H9 (cell line): Measurements from ENCODE around the gene API5. TPM values are rescaled to one million over a fixed set of nuclear protein-coding genes. Genes with fewer than 3 reads are reported as not detected.

Source experiments
- DNase-seq: peaks from one replicate; pipeline ENCODE4 v3.0.0-alpha.2; 2017
- H2AFZ ChIP-seq: one replicate; pipeline ENCODE4 v1.6.1; 2013; ENCODE audit warnings: mild to moderate bottlenecking, low read length, control low read depth, moderate library complexity
- H2AK5ac ChIP-seq: 2 replicates; pipeline ENCODE4 v1.6.1; 2013; ENCODE audit warnings: low read length, control low read depth, mixed read lengths; ENCODE audit not compliant: insufficient read length
- H2BK120ac ChIP-seq: one replicate; pipeline ENCODE4 v1.6.1; 2013; ENCODE audit warnings: low read depth, mild to moderate bottlenecking, low read length, control low read depth, inconsistent platforms; ENCODE audit not compliant: poor library complexity, severe bottlenecking
- H2BK12ac ChIP-seq: 2 replicates; pipeline ENCODE4 v1.6.1; 2013; ENCODE audit warnings: low read length, control low read depth, mixed read lengths, low read depth; ENCODE audit not compliant: insufficient read length
- H2BK15ac ChIP-seq: 2 replicates; pipeline ENCODE4 v1.6.1; 2013; ENCODE audit warnings: low read depth, low read length, control low read depth
- H2BK20ac ChIP-seq: one replicate; pipeline ENCODE4 v1.6.1; 2013; ENCODE audit warnings: low read depth, mild to moderate bottlenecking, low read length, control low read depth, inconsistent platforms; ENCODE audit not compliant: poor library complexity, severe bottlenecking
- H2BK5ac ChIP-seq: 2 replicates; pipeline ENCODE4 v1.6.1; 2013; ENCODE audit warnings: low read length, control low read depth, mixed read lengths; ENCODE audit not compliant: insufficient read length
- H3K14ac ChIP-seq: 2 replicates; pipeline ENCODE4 v1.6.1; 2013; ENCODE audit warnings: low read length, control low read depth; ENCODE audit not compliant: insufficient read depth
- H3K18ac ChIP-seq: 2 replicates; pipeline ENCODE4 v1.6.1; 2013; ENCODE audit warnings: low read depth, mild to moderate bottlenecking, mixed read lengths, low read length, control low read depth; ENCODE audit not compliant: insufficient read length
- H3K23ac ChIP-seq: 2 replicates; pipeline ENCODE4 v1.6.1; 2013; ENCODE audit warnings: low read length, control low read depth, mixed read lengths, low read depth; ENCODE audit not compliant: insufficient read length
- H3K23me2 ChIP-seq: 2 replicates; pipeline ENCODE4 v1.6.1; 2013; ENCODE audit warnings: low read depth, mild to moderate bottlenecking, mixed read lengths, low read length, control low read depth; ENCODE audit not compliant: insufficient read length, poor library complexity, severe bottlenecking
- H3K27ac ChIP-seq: 2 replicates; pipeline ENCODE4 v1.5.1; 2013; ENCODE audit warnings: low read length, control low read depth, mixed read lengths, low read depth; ENCODE audit not compliant: insufficient read length
- H3K27me3 ChIP-seq: 2 replicates; pipeline ENCODE4 v1.6.1; 2013; ENCODE audit warnings: low read length, control low read depth, inconsistent platforms; ENCODE audit not compliant: insufficient read depth
- H3K4ac ChIP-seq: 2 replicates; pipeline ENCODE4 v1.6.1; 2013; ENCODE audit warnings: low read depth, mild to moderate bottlenecking, control low read depth, inconsistent platforms, low read length, moderate library complexity
- H3K4me1 ChIP-seq: 2 replicates; pipeline ENCODE4 v1.6.1; 2013; ENCODE audit warnings: low read length, control low read depth, inconsistent platforms; ENCODE audit not compliant: insufficient read depth
- H3K4me2 ChIP-seq: 2 replicates; pipeline ENCODE4 v1.6.1; 2013; ENCODE audit warnings: low read length, control low read depth, mixed read lengths; ENCODE audit not compliant: insufficient read length, insufficient read depth
- H3K56ac ChIP-seq: 2 replicates; pipeline ENCODE4 v1.6.1; 2013; ENCODE audit warnings: low read depth, mild to moderate bottlenecking, mixed read lengths, low read length, control low read depth; ENCODE audit not compliant: insufficient read length
- H3K79me1 ChIP-seq: 2 replicates; pipeline ENCODE4 v1.6.1; 2013; ENCODE audit warnings: low read depth, mild to moderate bottlenecking, moderate library complexity, low read length, control low read depth, inconsistent platforms; ENCODE audit not compliant: insufficient read depth, poor library complexity, severe bottlenecking
- H3K79me2 ChIP-seq: 2 replicates; pipeline ENCODE4 v1.6.1; 2013; ENCODE audit warnings: low read length, control low read depth, inconsistent platforms; ENCODE audit not compliant: insufficient read depth
- H3K9ac ChIP-seq: 2 replicates; pipeline ENCODE4 v1.6.1; 2013; ENCODE audit warnings: low read length, control low read depth, mixed read lengths; ENCODE audit not compliant: insufficient read length; ENCODE audit errors: extremely low read depth
- H3K9me3 ChIP-seq: one replicate; pipeline ENCODE4 v1.6.1; 2013; ENCODE audit warnings: low read depth, low read length, inconsistent platforms; ENCODE audit not compliant: control insufficient read depth
- H3T11ph ChIP-seq: one replicate; pipeline ENCODE4 v1.6.1; 2013; ENCODE audit warnings: mild to moderate bottlenecking, low read length, control low read depth, inconsistent platforms
- H4K20me1 ChIP-seq: one replicate; pipeline ENCODE4 v1.6.1; 2013; ENCODE audit not compliant: control insufficient read depth, insufficient read length, insufficient read depth
- H4K5ac ChIP-seq: 2 replicates; pipeline ENCODE4 v1.6.1; 2013; ENCODE audit warnings: low read depth, mild to moderate bottlenecking, mixed read lengths, low read length, control low read depth; ENCODE audit not compliant: insufficient read length
- H4K8ac ChIP-seq: replicated peaks from 2 replicates; pipeline ENCODE4 v1.6.1; 2013; ENCODE audit warnings: low read length, control low read depth, mixed read lengths, low read depth; ENCODE audit not compliant: insufficient read length
- H4K91ac ChIP-seq: 2 replicates; pipeline ENCODE4 v1.6.1; 2013; ENCODE audit warnings: low read depth, mild to moderate bottlenecking, moderate library complexity, mixed read lengths, low read length, control low read depth; ENCODE audit not compliant: insufficient read length
- H3K27ac Mint-ChIP-seq, 3 experiments: 2 replicates in 2 of 3; 3 replicates in 1 of 3; pipeline ENCODE4 v1.8.0; 2020 to 2021; ENCODE audit warnings: mixed read lengths in 3 of 3, mild to moderate bottlenecking in 1 of 3, moderate library complexity in 1 of 3
- H3K27me3 Mint-ChIP-seq: 2 replicates; pipeline ENCODE4 v1.8.0; 2021; ENCODE audit warnings: low read depth, mild to moderate bottlenecking, moderate library complexity, mixed read lengths
- H3K36me3 Mint-ChIP-seq, 3 experiments: 2 replicates in 2 of 3; 3 replicates in 1 of 3; pipeline ENCODE4 v1.8.0; 2020 to 2021; ENCODE audit warnings: low read depth in 3 of 3, mixed read lengths in 3 of 3; ENCODE audit not compliant: insufficient read depth in 1 of 3
- H3K4me1 Mint-ChIP-seq, 2 experiments: 2 replicates each; pipeline ENCODE4 v1.8.0; 2020; ENCODE audit warnings: mixed read lengths in 2 of 2
- H3K4me3 Mint-ChIP-seq, 2 experiments: 2 replicates in 1 of 2; 3 replicates in 1 of 2; pipeline ENCODE4 v1.8.0; 2020 to 2021; ENCODE audit warnings: mild to moderate bottlenecking in 2 of 2, mixed read lengths in 2 of 2, moderate library complexity in 1 of 2
- H3K9me3 Mint-ChIP-seq, 2 experiments: 2 replicates in 1 of 2; 3 replicates in 1 of 2; pipeline ENCODE4 v1.8.0; 2020; ENCODE audit warnings: mild to moderate bottlenecking in 2 of 2, mixed read lengths in 2 of 2, moderate library complexity in 1 of 2
- CTCF ChIP-seq: fragments of 200-600 bp; sonication (generic); conservative IDR thresholded peaks from 3 replicates; pipeline ENCODE4 v1.8.0; 2021; ENCODE audit warnings: antibody characterized with exemption, mild to moderate bottlenecking
- WGBS: extraction: QIAGEN DNeasy Blood & Tissue Kit; methylation state at CpG from one replicate; pipeline ENCODE4 v1.1.7; 2013; ENCODE audit warnings: missing lambda C conversion rate, low lambda C conversion rate, mixed read lengths; ENCODE audit not compliant: insufficient read length; ENCODE audit errors: extremely low coverage; 5-methylcytosine and 5-hydroxymethylcytosine counted together
- total RNA-seq: library from RNA; stranded (reverse); gene quantifications from 2 replicates; pipeline ENCODE4 v1.2.1, GENCODE V29; 2021

The API5 gene
- total RNA-seq, 1 experiment from 2014 or later = 147 TPM

GRCh38 chr11:43378897-43379296 lies 67.1 kb downstream of the API5 start:
- Histone ChIP-seq H2BK20ac (no peak overlapping the region), H4K20me1 (no peaks in the 10 kb centered on the region), H3K23me2 (no peaks in the 10 kb centered on the region), H3K56ac (no peak overlapping the region), H3K27me3 (no peaks in the 10 kb centered on the region), H4K91ac (no peak overlapping the region), H4K8ac (no peak overlapping the region), H2BK15ac (no peak overlapping the region), H2AFZ (no peak overlapping the region), H4K5ac (no peak overlapping the region), H3K79me2 (no peaks in the 10 kb centered on the region), H3K9ac (no peak overlapping the region), H3K23ac (no peak overlapping the region), H3K4me1 (peaks cover 3% of the 10 kb centered on the region; the same call in 1 of the 2 replicates), H3K9me3 (no peaks in the 10 kb centered on the region), H3K4ac (no peak overlapping the region), H3T11ph (no peak overlapping the region), H2BK120ac (no peak overlapping the region), H3K14ac (no peak overlapping the region), H3K18ac (no peak overlapping the region), H3K4me2 (no peak overlapping the region), H2BK5ac (no peak overlapping the region), H2AK5ac (no peak overlapping the region), H2BK12ac (no peak overlapping the region), H3K79me1 (peaks cover 4% of the 10 kb centered on the region), H3K27ac (no peak overlapping the region)
- TF ChIP-seq CTCF = no peak
- no CpG with 5 or more reads among the region's 3 CpGs for WGBS
- H3K27ac Mint-ChIP-seq = no peak overlapping the region
- peaks cover 10 to 20% of the 10 kb centered on the region in 2 experiments for H3K4me1 Mint-ChIP-seq
- no peaks in the 10 kb centered on the region for H3K27me3 Mint-ChIP-seq
- no peaks in the 10 kb centered on the region for H3K9me3 Mint-ChIP-seq
- peaks cover 3 to 9% (median 5%) of the 10 kb centered on the region in 3 experiments; a peak in 5 of 7 replicates for H3K36me3 Mint-ChIP-seq
- no peak for DNase-seq
- H3K4me3 Mint-ChIP-seq = no peak overlapping the region
